T-helper 2 cell (primary cell): ENCODE data around the gene TDRKH.

Experiments
- DNase-seq, 5 experiments: peaks; one replicate each; pipeline versions ENCODE4 v3.0.0 to v3.0.0-alpha.2; 2012 to 2022

The TDRKH gene

DNA sequence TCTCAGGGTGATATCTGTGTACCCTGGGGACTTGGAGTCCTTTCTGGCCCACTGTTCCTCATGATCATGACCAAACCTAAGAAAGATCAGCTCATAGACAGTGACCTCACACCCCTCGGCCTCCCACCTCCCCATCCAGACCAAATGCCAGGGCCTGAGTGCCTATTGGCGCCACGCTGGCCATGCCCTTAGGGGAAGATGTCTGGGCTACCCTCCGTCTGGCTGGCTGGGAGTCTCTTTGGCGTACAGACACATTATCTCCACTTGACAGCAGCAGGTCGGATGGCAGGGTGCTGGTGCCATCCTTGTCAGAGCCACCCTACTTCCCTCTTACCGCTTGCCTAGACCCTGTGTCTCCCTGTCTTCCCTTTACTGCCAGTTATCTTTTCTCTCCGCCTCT, 32.9 kb upstream of the TDRKH start:
- DNase-seq = no peak

DNA sequence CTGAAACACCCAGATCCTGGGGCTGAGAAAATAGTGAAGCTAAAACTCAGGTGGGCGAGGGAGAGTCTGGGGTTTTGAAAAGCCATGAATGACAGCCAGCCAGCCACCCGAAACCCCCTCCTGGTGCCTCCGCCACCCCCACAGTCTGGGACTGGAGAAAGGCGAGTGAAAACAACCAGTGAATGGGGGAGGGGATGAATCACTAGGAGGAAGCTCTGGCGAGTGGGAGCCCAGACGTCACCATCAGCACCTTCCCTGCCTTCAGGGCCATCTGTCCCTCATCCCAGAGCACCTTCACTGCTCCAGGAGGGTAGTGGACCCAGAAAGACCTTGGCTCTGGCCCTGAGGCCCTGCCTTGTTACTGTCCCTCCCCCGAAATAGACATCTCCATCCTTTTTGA, 32.1 kb upstream of the TDRKH start:
- peak in 1 of 5 experiments; percentile 45 for DNase-seq

DNA sequence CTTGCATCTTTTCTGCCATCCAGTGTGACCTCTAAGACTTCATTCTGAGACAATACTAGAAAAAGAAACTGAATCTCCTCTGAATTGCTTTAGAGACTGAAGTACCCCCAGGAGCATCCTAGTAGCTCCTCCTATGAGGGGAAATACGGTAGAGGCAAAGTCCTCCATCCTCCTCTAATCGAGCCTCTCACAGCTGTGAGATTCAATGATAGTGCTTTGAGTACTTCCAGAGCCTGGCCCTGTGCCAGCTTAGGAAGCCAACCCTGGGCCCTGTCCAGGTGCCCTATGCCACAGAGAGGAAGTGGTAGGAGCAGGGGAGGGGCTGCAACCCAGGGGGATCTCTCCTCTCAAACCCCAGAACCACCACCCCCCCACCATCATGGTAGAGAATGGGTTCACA, 30.6 kb upstream of the TDRKH start:
- DNase-seq = peak in 2 of 5 experiments; percentile 39 to 53

DNA sequence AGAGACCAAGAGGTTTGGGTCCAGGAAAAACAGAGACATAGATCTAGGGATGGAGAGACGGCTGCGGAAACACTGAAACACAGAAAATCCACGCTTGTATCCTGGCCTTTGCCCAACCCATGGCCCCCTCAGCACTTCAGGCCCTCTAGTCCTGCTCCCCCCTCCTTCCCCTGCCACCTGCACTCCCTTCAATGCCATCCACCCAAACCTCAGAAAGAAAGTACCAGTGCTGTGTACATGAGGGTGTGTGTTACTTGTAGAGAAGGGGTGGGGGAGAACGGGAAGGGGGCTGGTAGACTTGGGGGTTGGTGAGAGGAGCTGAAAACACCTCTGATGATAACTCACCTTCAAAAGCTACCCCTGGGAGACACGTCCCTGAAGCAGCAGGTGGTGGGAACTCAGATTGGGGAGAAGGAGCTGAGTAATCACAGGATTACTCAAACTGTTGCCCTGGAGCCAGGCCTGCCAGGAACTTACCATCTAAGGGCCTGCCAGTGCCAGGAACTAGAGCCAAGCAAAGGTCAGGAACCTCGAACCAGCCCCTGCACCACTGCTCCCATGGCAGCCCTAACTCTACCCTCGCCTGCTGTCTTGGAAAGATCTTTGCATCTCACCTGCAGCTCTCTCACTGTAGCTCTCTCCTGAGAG, 29.8 kb upstream of the TDRKH start:
- no peak for DNase-seq

DNA sequence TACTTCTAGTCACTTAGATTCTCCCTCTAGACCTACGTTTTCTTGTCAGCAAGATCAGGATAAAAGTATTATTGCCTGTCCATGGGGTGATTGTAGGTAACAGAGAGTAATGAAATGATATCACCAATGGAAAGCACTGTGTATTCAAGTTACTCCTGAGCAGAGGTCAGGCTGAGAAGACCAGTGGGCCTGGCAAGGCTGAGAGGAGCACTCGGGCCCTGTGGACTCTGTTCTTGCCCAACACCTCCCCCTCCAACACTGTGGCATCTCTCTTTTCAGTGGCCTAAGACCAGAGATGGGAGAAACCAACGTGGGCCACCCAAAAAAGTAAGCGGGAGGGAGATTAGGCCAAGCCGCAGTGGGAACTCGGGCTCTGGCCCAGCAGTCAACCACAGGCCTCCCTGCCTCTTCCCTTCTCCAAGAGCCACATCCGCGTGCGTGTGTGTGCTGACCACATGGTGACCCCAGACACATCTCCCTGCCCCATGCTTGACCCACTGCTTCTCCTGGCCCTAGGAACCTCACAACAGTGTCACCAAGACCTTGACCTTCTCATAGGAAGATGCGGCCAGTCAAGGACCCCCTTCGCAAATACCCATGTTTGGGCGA, 29.0 kb upstream of the TDRKH start:
- DNase-seq = no peak

DNA sequence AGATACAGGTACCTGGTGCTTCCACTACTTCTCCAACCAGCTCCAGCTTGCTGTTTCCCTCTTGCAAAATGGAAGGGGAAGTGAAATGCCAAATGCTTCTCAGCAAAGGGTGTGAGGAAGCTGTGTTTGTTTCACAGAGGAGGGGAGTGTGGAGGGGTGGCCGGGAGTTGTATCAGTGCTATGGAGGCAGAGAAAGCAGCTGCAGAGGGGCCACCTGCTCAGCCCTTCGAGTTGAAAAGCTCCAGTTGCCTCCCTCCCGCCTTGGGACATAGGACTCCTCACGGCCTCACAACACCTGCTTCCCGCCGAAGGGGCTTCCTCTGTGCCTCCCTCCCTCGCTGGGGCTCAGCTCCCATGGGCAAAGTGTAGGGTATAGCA, 27.0 kb upstream of the TDRKH start:
- no peak for DNase-seq

DNA sequence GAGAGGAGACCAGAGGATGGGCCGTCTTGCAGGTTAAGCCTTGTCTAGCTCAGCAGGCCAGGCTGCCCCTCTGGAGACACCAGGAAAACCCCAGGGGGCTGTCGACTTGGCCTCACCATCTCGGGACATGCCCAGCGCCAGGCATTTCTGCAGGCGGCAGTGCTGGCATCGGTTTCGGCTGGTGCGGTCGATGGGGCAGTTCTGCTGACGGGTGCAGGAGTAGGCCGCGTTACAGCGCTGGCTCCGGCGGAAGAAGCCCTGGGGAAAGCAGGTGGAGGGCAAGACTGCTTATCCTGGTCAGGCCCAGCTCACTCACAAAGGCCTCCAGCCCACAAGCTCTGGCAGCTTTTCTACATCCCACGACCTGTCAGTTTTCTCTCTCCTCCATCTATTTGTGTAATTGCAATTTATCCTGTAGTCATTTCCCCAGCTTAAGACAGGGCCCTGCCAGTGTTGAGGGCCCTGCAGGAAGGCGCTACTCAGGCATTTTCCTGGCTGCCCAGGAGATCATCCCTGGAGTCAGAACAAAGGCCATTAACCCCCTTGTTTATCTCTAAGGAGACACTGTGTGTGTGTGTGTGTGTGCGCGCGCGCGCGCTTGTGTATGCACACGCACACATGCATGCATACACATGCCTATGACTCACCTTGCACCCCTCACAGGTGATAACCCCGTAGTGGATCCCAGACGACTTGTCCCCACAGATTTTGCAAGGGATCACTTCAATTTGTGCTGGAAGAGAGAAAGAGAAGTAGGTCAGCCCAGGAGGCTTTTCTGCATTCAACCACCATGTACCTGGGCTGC, 26.4 kb upstream of the TDRKH start:
- DNase-seq = no peak

DNA sequence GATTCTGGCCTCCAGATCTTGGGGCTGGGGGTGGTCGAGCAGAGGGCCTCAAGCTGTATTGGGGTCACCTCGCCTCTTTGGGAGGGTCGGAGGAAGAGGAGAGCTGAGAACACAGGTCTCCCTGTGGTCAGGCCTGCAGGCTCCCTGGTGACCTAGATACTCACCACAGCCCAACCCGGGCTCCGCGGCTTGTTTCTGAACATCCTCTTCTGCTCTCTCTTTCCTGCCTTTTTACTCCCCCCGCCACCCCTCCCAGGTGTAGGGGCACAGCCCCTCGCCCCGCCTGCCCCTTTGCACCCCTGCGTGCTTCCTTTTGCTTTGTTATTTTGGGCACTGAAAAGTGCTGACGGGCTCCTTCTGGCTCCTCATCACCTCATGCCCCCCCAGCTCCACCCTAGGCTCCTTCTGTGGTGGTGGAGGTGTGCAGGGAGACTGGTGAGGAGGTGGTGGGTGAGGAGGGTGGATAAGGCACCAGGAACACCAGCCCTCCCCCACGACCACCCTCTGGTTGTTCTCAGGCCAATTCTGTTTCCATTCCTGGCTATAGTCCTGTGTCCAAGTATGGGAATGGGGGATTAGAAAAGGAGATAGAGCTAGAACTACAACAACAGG, 25.5 kb upstream of the TDRKH start:
- peak in 2 of 5 experiments; percentile 61 to 85 for DNase-seq

DNA sequence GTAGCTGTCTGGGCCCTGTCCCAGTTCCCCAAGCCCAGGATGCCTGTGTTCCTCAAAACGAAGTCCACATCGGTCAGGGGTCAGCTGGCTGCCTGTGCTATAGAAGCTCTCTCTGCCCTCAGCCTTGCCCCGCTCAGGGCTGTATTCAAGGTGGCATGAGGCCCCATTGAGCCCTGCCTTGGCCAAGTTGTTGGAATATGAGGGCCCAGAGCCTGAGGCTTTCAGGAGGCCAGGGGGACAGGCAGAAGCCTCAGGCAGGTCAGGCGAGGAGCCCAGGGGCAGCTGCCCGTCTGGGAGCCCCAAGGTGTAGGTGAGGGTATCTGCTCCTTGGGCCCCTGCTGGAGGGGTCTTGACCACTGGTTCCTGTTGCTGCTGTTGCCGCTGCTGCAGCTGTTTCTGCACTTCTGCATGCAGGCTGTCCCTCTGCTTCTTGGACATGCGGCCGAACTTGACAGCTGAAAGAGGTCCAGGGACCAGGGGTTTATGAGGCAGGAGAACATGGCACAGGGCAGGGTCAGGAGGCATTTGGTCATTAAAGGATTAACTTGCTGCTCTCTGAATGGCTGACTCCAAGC, 24.8 kb upstream of the TDRKH start:
- DNase-seq = no peak

DNA sequence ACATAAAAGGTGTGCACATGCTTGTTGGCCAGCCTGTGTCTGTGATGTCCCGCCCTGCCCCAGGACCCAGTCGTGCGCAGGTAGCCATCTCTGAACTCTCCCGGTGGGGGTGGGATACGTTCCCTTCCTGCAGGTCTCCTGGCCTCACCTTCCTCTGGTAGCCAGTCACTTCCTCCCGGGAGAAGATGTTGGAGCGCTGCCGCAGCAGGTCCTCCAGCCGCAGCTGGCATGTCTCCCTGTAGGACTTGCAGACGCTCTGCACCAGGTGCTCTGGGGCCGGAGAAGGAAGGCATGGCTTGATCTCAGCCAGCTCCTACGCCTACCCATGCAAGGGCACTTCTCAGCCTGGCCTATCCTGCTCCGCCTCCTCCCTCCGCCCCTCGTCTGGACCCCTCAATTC, 24.1 kb upstream of the TDRKH start:
- no peak for DNase-seq

DNA sequence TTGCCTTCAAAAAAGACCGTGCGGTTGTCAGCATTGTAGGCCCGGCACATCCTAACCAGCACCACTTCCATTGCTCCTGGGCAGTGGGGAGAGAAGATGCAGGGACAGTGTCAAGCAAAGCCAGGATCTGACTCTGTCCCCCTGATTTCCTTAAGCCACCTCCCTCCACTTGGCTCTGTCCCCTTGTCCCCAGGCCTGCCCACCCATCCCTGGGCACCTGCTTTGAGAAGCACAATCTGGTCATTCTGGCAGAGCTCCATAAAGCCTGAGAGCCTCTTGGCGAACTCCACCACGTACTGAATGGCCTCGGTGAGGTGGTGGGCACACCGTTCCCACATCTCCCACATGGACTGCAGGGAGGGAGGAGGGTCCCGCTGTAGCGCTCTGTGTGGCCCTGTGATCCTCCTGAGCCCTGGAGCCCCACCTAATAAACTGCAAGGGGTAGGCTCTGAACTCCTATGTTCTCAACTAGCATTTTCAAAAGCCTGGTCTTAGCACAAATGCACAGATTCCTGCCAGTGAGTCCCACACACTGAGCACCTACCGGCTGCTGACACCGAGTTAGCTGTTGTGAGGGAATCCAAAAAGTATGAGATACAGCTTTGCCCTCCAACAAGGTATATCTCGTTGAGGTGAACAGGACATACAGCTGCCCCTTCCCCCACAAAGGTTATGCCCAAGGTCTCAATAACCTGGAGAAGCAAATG, 23.1 kb upstream of the TDRKH start:
- DNase-seq = no peak

DNA sequence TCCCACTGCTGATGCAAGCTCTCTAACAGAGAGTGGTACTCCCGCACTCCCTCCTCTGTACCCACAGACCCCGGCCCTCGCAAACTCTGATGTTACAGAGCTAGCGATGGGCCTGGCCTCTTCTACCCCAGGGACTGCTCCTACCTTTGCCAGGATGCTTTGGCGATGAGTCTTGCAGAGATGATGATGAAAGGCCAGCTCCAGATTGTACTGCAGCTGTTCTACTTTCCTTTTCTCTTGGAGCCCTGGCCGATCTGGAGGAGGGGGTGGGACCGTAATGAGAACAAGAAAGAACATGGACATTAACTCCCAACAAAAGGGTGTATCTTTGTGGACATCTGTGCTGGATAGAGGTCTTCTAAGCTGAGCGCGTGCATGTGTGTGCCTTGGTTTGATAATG, 20.9 kb upstream of the TDRKH start:
- DNase-seq = no peak

DNA sequence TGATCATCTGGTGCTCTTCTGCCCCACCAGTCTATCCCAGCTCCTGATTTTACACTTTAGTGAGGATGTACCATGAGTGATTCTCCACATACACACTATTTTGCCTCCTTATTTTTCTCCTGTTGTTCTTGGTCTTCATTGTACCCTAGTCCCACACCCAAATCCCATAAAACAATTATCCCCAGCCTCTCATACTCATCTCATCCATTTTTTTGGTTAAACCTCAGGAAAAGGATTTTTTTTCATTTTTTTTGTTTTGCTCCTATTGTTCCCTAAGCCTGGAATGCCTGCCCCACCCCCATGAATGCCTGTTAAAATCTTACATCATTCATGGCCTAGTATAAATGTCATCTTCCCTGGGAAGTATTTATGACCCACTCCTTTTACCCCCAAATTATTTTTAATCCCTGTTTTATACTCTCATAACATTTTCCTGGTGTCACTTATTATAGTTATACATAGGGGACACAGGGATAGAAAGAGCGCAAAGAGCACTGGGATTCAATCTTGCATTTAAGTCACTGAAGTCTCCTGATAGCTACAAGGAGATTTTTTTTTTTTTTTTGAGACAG, 19.8 kb upstream of the TDRKH start:
- no peak for DNase-seq

DNA sequence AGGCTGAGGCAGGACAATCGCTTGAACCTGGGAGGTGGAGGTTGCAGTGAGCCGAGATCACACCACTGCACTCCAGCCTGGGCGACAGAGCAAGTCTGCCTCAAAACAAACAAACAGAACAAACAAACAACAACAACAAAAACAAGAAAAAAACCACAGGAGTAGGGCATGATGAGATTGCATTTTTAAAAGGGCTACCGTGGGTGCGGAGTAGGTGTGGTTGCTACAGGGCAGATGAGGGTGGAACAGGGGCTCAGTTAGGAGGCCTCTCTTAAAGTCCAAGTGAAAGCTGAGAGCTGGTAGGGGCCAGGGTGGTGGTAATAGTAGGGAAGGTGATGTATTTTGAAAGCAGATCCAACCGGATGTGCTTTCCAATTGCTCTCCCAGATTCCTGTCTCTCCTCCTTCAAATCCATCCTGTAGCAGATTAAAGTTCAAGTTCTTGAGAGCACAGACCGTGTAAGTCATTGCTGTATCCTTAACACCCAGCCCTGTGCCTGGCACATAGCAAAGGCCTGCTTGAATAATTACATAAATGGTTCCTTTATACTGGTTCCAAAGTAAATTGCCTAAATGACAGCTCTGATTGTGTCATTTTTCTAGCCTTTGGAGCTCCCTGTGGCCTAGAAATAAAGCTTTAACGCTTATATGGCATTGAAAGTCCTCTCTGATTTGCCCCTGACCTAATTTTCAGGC, 19.1 kb upstream of the TDRKH start:
- no peak for DNase-seq

DNA sequence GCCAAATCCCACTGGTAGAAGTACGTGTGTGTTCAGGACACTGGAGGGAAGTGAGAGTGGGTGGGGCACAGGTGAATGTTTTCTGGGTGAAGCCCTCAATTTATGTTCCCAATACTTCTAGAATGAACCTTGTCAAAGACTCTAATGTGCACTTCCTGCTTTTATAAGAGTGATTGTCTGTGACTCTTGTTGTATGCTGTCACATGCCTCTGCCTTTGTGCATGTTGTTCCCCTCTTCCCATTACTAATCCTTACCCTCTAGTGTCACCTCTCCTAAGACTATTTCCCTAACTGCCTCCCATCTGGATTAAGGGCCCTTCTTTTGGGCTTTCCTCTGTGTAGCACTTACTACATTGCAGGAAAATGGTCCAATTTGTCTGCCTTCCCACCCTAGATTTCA, 17.5 kb upstream of the TDRKH start:
- DNase-seq = no peak

DNA sequence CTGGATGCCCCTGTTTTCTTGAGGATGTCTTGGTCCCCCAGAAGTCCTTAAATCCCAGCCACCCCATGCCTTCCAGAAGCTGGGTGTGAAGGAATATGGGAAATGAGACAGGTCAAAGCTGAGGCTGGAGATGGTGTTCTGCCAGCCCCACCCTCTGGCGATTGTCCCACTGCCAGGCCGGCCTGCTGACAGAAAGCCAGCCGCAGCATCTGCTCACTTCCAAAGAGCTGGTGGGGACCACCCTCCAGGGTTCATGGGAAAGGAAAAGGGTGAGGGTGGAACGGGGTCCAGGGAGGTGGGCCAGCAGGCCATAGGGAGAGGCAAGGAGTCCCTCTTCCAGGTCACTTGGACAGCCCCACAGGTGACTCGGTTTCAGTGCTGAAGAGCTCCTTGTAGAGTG, 16.8 kb upstream of the TDRKH start:
- no peak for DNase-seq

DNA sequence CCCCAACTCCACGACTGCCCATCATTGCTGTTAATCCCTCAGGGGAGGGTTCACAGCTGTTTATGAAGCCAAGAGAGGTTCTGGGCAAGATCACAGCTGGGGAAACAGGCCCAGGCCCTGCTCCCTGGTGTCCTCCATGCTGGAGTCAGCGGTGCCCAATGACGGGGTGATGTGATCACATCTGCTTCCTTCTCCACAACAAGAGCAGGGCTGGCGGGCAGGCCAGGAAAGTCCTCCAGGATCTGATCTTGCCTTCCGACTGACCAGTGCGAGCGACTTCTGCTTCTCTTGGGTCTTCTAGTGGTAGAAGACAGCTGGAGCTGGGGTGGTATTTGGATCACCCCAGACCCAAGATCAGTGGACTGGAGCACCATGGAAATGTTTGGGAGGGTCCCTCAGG, 15.9 kb upstream of the TDRKH start:
- no peak for DNase-seq

DNA sequence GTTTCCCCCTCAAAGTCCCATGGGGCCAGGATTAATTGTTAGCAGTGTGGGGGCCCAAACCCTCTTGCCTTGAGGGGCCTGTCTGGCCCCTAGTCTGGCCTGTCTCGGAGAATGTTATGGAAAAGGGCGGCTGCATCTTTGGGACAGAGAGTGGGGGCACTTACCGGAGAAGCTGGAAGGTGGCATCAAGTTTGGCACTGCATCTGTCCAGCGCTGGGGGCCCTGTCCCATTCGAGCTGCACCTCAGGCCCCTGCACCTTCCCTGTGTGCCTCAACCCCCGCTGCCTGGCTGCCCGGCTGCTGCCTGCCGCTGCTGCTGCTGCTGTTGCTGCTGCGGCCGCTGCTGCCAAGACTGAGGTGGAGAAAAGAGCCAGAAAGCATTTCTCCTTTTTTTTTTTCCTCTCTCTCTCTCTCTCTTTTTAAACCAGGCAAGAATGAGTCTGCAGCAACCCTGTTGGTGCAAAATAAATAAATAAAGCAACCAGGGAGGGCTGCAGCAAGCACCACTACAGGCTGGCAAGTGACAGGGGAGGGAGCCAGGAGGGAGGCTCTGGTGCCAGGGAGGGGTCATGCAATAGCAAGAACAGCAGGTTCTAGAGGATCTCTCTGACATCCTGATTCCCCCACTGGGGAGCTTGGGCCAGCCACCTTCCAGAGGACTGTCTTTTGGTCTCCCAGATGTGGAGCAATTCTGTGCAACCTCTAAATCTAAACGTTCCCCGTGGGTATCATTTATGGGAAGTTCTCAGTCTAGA, 14.9 kb upstream of the TDRKH start, which contains the start of gene LINGO4:
LINGO4 (minus strand) TSS at position 354 of the 755 bp plus-strand sequence. CDS start 2,715 bp downstream, outside the sequence.
- DNase-seq = no peak

DNA sequence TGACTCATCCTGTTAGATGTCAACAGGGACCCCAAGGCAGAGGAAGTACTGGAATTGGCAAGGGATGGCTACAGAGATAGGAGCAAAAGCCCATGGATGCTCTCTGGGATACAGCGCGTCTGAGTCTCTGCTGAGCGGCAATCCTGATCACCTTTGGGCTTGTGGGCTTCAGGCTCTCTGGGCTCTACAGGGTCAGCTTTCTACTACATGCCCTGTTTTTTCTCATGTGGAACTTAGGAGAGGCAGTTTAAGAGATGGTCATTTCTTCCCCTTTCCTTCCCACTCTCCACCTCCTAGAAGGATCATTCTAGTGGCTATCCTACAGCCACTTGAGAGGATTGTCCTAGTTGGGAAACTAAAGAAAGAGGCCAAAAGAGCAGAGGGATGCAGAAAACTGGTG, 13.6 kb upstream of the TDRKH start:
- DNase-seq = no peak

DNA sequence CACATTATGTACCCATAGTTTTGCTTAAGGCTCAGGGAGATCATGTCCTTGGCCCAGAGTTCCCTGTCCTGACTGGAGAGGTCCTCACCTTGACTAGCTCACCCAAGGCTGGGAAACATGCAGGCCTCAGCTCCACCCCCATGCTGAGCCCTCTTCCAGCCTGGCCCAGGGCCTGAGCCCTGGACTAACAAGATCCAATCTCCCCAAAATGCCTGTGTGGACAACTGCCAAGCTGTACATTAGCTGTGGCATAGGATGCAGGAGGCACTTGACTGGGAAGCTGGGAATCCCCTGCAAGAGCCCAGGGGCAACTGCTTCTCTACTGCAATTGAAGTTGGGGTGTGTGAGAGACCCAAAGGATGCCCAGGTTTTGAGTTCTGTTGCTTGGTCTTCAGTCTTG, 12.9 kb upstream of the TDRKH start:
- no peak for DNase-seq

DNA sequence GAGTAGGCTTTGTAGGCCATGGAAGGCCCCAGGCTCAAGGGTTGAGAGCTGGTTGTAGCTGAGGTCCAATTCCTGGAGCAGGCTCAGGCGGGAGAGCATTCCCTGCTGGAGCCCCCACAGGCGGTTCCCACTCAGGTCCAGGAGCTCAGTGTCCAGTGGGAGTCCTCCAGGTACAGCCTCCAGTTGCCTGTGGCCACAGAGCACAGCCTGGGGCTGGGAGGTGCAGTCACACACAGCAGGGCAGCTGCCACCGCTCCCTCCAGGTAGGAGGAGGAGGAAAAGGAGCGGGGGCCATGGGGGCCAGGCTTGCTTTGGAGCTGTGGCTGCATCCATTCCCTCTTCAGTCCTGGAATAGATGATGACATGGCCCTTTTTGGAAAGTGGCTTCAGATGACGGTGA, 12.1 kb upstream of the TDRKH start:
- no peak for DNase-seq
